CD8-positive, alpha-beta memory T cell (primary cell): ENCODE results near the gene RCAN1. TPM values are rescaled to one million over a fixed set of nuclear protein-coding genes. Genes with fewer than 3 reads are reported as not detected.
A peak's percentile ranks its signal among the peaks of the same experiment; 100 is the strongest.

Source experiments
- CTCF ChIA-PET: fragments of 350-600 bp; sonication (Branson Sonifier 250); formaldehyde crosslinking; loops from one replicate; lab custom pipeline; 2021; ENCODE audit warnings: antibody characterized with exemption; lab: Charles Lee
- POLR2A ChIA-PET: fragments of 350-600 bp; sonication (Branson Sonifier 250); formaldehyde crosslinking; loops from one replicate; lab custom pipeline; 2021; ENCODE audit warnings: antibody characterized with exemption; lab: Charles Lee
- DNase-seq, 5 donors: peaks; one replicate each; pipeline versions ENCODE4 v3.0.0 to v3.0.0-alpha.2; 2020 to 2022; ENCODE audit warnings: mixed read lengths in 1 of 5
- H3K27ac ChIP-seq: one replicate; pipeline ENCODE4 v1.7.0; 2013; ENCODE audit warnings: low read depth, mild to moderate bottlenecking, low read length, moderate library complexity
- H3K27me3 ChIP-seq: 2 replicates; pipeline ENCODE4 v1.7.0; 2013; ENCODE audit warnings: low read length, mild to moderate bottlenecking; ENCODE audit not compliant: insufficient read depth, poor library complexity, severe bottlenecking
- H3K36me3 ChIP-seq: 2 replicates; pipeline ENCODE4 v1.7.0; 2013; ENCODE audit warnings: mild to moderate bottlenecking, low read length, moderate library complexity; ENCODE audit not compliant: insufficient read depth
- H3K4me1 ChIP-seq: 2 replicates; pipeline ENCODE4 v1.7.0; 2013; ENCODE audit warnings: mild to moderate bottlenecking, low read length, moderate library complexity; ENCODE audit not compliant: insufficient read depth
- H3K4me3 ChIP-seq: 2 replicates; pipeline ENCODE4 v1.7.0; 2013; ENCODE audit warnings: mild to moderate bottlenecking, low read length
- H3K9me3 ChIP-seq: 2 replicates; pipeline ENCODE4 v1.7.0; 2013; ENCODE audit warnings: mild to moderate bottlenecking, low read length
- H3K27ac Mint-ChIP-seq, 8 donors: one replicate each; pipeline ENCODE4 v1.8.0; 2020 to 2021; ENCODE audit warnings: mixed read lengths in 8 of 8, mild to moderate bottlenecking in 6 of 8, inconsistent platforms in 3 of 8, moderate library complexity in 3 of 8
- H3K27me3 Mint-ChIP-seq, 2 donors: one replicate each; pipeline ENCODE4 v1.8.0; 2020 to 2021; ENCODE audit warnings: mixed read lengths in 2 of 2, mild to moderate bottlenecking in 1 of 2, moderate library complexity in 1 of 2
- H3K36me3 Mint-ChIP-seq, 3 donors: one replicate each; pipeline ENCODE4 v1.8.0; 2020 to 2021; ENCODE audit warnings: mixed read lengths in 3 of 3, inconsistent platforms in 1 of 3, mild to moderate bottlenecking in 1 of 3
- H3K4me1 Mint-ChIP-seq, 3 donors: one replicate each; pipeline ENCODE4 v1.8.0; 2020 to 2021; ENCODE audit warnings: mixed read lengths in 3 of 3, inconsistent platforms in 1 of 3, mild to moderate bottlenecking in 1 of 3
- H3K4me3 Mint-ChIP-seq, 7 donors: one replicate each; pipeline ENCODE4 v1.8.0; 2020 to 2021; ENCODE audit warnings: mixed read lengths in 7 of 7, mild to moderate bottlenecking in 6 of 7, moderate library complexity in 4 of 7, inconsistent platforms in 2 of 7
- H3K9me3 Mint-ChIP-seq, 5 donors: one replicate each; pipeline ENCODE4 v1.8.0; 2020 to 2022; ENCODE audit warnings: mixed read lengths in 5 of 5, mild to moderate bottlenecking in 3 of 5, moderate library complexity in 2 of 5, inconsistent platforms in 1 of 5
- polyA plus RNA-seq: library from polyadenylated mRNA; unstranded; fragments of 300-500 nt; fragmentation: Illumina TruSeq; gene quantifications from one replicate; pipeline ENCODE4 v1.2.3, GENCODE V29; 2021
- total RNA-seq, 2 experiments: library from RNA; stranded (reverse); gene quantifications; one replicate each; pipeline ENCODE4 v1.2.3, GENCODE V29; 2021

RCAN1 gene
- total and polyA plus RNA-seq, 3 experiments from 2014 or later: 16.0 to 19.6 (median 16.9) TPM

- Histone ChIP-seq H3K9me3 (no peaks in the 10 kb centered on the region), H3K36me3 (no peaks in the 10 kb centered on the region), H3K27ac (no peak overlapping the region), H3K4me3 (no peak overlapping the region), H3K4me1 (peaks cover 8% of the 10 kb centered on the region), H3K27me3 (peaks cover 6% of the 10 kb centered on the region)
- peaks cover 22 to 33% of the 10 kb centered on the region in 2 donors for H3K27me3 Mint-ChIP-seq
- no peak for DNase-seq
- no peak overlapping the region for H3K27ac Mint-ChIP-seq
- no peak overlapping the region for H3K4me3 Mint-ChIP-seq
- ChIA-PET POLR2A (no interaction called here), CTCF (no interaction called here)
- H3K9me3 Mint-ChIP-seq: no peaks in the 10 kb centered on the region
- peaks cover 2 to 7% (median 5%) of the 10 kb centered on the region in 3 donors for H3K4me1 Mint-ChIP-seq
- H3K36me3 Mint-ChIP-seq: no peaks in the 10 kb centered on the region
Observed at GRCh38 chr21:34619841-34620665, 5.1 kb upstream of the RCAN1 start.

DNA sequence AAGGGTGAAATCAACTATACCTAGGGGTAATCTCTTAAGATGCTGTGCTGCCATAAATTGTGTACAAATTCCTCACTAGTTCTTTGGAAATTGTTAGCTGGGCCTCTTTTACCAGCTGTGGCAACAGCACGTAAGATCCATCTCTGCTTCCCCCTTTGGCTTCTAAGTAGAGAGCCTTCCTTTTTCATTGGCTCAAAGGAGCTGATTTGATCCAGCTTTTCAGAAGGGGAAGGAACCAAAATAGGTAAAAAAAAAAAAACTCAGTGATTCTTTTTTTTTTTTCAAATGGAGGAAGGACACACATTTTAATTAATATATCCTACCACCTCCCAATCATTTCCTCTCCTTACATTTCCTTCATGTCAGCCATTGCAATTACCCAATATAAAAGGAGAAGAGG, 4.0 kb upstream of the RCAN1 start:
- ChIA-PET CTCF (interaction anchor here (1.0 to 1.1 kb wide), 2 partner anchors 9 to 16 kb away, joined by 3 read pairs; no protein-coding TSS in a partner anchor), POLR2A (no interaction called here)
- no peak for DNase-seq
- Histone ChIP-seq H3K9me3 (no peaks in the 10 kb centered on the region), H3K27me3 (peaks cover 6% of the 10 kb centered on the region), H3K4me1 (peaks cover 11% of the 10 kb centered on the region), H3K27ac (no peak overlapping the region), H3K4me3 (no peak overlapping the region), H3K36me3 (no peaks in the 10 kb centered on the region)
- Mint-ChIP-seq H3K27me3 (peaks cover 21 to 28% of the 10 kb centered on the region in 2 donors), H3K4me3 (no peak overlapping the region), H3K9me3 (no peaks in the 10 kb centered on the region), H3K27ac (no peak overlapping the region), H3K36me3 (peaks cover 0 to 3% (median 0%) of the 10 kb centered on the region in 3 donors), H3K4me1 (peaks cover 5 to 10% (median 8%) of the 10 kb centered on the region in 3 donors)

- Mint-ChIP-seq H3K36me3 (peaks cover 0 to 3% (median 0%) of the 10 kb centered on the region in 3 donors), H3K4me1 (peaks cover 13 to 21% (median 17%) of the 10 kb centered on the region in 3 donors), H3K27me3 (peaks cover 13 to 17% of the 10 kb centered on the region in 2 donors), H3K4me3 (peak overlapping the region in 1 of 7 donors; percentile 28), H3K9me3 (no peaks in the 10 kb centered on the region), H3K27ac (no peak overlapping the region)
- ChIA-PET CTCF (interaction anchor here (1.1 kb wide), 1 partner anchor 15 kb away, joined by 3 read pairs; no protein-coding TSS in a partner anchor), POLR2A (no interaction called here)
- no peaks in the 10 kb centered on the region for H3K9me3 ChIP-seq
- no peak for DNase-seq
- no peaks in the 10 kb centered on the region for H3K36me3 ChIP-seq
- H3K27me3 ChIP-seq: peaks cover 6% of the 10 kb centered on the region
- peaks cover 14% of the 10 kb centered on the region for H3K4me1 ChIP-seq
- no peak overlapping the region for H3K4me3 ChIP-seq
- no peak overlapping the region for H3K27ac ChIP-seq
Observed at GRCh38 chr21:34617753-34618339, 2.9 kb upstream of the RCAN1 start.

GRCh38 chr21:34615487-34615814, 538 bp upstream of the RCAN1 start:
- H3K4me1 ChIP-seq: peaks cover 14% of the 10 kb centered on the region
- ChIA-PET CTCF (interaction anchor here (1.0 to 2.1 kb wide), 3 partner anchors 16 to 268 kb away, joined by 3 to 10 read pairs (median 3); no protein-coding TSS in a partner anchor), POLR2A (no interaction called here)
- H3K36me3 ChIP-seq: no peaks in the 10 kb centered on the region
- peak overlapping the region; percentile 86 to 95 (median 92) for H3K4me3 Mint-ChIP-seq
- no peaks in the 10 kb centered on the region for H3K9me3 ChIP-seq
- peak overlapping the region; percentile 51 for H3K27ac ChIP-seq
- DNase-seq: no peak
- H3K27me3 Mint-ChIP-seq: no peaks in the 10 kb centered on the region
- no peaks in the 10 kb centered on the region for H3K9me3 Mint-ChIP-seq
- H3K4me1 Mint-ChIP-seq: peaks cover 14 to 36% (median 29%) of the 10 kb centered on the region in 3 donors
- peak overlapping the region; percentile 81 for H3K4me3 ChIP-seq
- H3K27ac Mint-ChIP-seq: peak overlapping the region; percentile 51 to 95 (median 92)
- peaks cover 0 to 3% (median 0%) of the 10 kb centered on the region in 3 donors for H3K36me3 Mint-ChIP-seq
- peaks cover 3% of the 10 kb centered on the region for H3K27me3 ChIP-seq

GRCh38 chr21:34613679-34614627, 960 bp downstream of the RCAN1 start:
- H3K27ac ChIP-seq: no peak overlapping the region
- no peaks in the 10 kb centered on the region for H3K36me3 ChIP-seq
- H3K27me3 ChIP-seq: no peaks in the 10 kb centered on the region
- no peaks in the 10 kb centered on the region for H3K9me3 ChIP-seq
- no peaks in the 10 kb centered on the region for H3K27me3 Mint-ChIP-seq
- peak overlapping the region in 6 of 8 donors; percentile 49 to 83 (median 66) for H3K27ac Mint-ChIP-seq
- CTCF ChIA-PET: interaction anchor here (0.8 kb wide), 1 partner anchor 247 kb away, joined by 3 read pairs; no protein-coding TSS in a partner anchor
- peak in 2 of 5 donors; percentile 15 to 48 for DNase-seq
- peaks cover 14 to 36% (median 29%) of the 10 kb centered on the region in 3 donors for H3K4me1 Mint-ChIP-seq
- peak overlapping the region; percentile 29 for H3K4me3 ChIP-seq
- peaks cover 14% of the 10 kb centered on the region for H3K4me1 ChIP-seq
- H3K4me3 Mint-ChIP-seq: peak overlapping the region; percentile 83 to 93 (median 86)
- H3K9me3 Mint-ChIP-seq: no peaks in the 10 kb centered on the region
- POLR2A ChIA-PET: no interaction called here
- H3K36me3 Mint-ChIP-seq: peaks cover 0 to 3% (median 0%) of the 10 kb centered on the region in 3 donors

DNA sequence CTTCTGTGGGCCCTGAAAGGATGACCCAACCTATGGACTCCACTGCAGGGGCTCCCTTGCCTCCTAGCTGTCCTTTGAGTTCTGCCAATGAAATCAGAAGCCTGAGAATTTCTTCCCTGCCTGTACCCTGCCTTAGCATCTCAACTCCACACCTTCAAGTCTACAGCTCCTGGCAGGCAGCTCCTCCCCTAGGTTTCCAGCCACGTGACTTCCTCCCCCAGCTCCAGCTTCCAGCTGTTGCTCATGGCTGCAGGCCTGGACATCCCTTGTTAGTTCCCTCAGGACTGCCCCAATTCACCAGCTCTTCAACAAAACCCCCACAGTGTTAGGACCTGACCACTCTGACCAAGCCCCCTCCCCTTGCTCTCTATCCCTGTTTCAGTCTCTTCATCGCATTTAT, 2.4 kb downstream of the RCAN1 start:
- H3K4me1 ChIP-seq: peaks cover 14% of the 10 kb centered on the region
- H3K36me3 ChIP-seq: no peaks in the 10 kb centered on the region
- ChIA-PET CTCF (interaction anchor here (1.0 kb wide), 1 partner anchor 12 kb away, joined by 3 read pairs; no protein-coding TSS in a partner anchor), POLR2A (no interaction called here)
- no peaks in the 10 kb centered on the region for H3K9me3 Mint-ChIP-seq
- H3K36me3 Mint-ChIP-seq: peaks cover 0 to 3% (median 0%) of the 10 kb centered on the region in 3 donors
- DNase-seq: no peak
- H3K27me3 Mint-ChIP-seq: no peaks in the 10 kb centered on the region
- no peak overlapping the region for H3K27ac Mint-ChIP-seq
- peak overlapping the region in 2 of 7 donors; percentile 11 to 43 for H3K4me3 Mint-ChIP-seq
- H3K27me3 ChIP-seq: no peaks in the 10 kb centered on the region
- H3K27ac ChIP-seq: no peak overlapping the region
- no peak overlapping the region for H3K4me3 ChIP-seq
- no peaks in the 10 kb centered on the region for H3K9me3 ChIP-seq
- H3K4me1 Mint-ChIP-seq: peaks cover 14 to 36% (median 29%) of the 10 kb centered on the region in 3 donors

GRCh38 chr21:34612056-34612455, 2.9 kb downstream of the RCAN1 start:
- Mint-ChIP-seq H3K27ac (peak overlapping the region in 2 of 8 donors; percentile 12 to 48), H3K36me3 (peaks cover 0 to 3% (median 0%) of the 10 kb centered on the region in 3 donors), H3K9me3 (no peaks in the 10 kb centered on the region), H3K4me1 (peaks cover 14 to 36% (median 29%) of the 10 kb centered on the region in 3 donors), H3K27me3 (no peaks in the 10 kb centered on the region), H3K4me3 (peak overlapping the region in 2 of 7 donors; percentile 7 to 43)
- Histone ChIP-seq H3K4me3 (no peak overlapping the region), H3K4me1 (peaks cover 14% of the 10 kb centered on the region), H3K36me3 (no peaks in the 10 kb centered on the region), H3K9me3 (no peaks in the 10 kb centered on the region), H3K27me3 (no peaks in the 10 kb centered on the region), H3K27ac (no peak overlapping the region)
- POLR2A ChIA-PET: no interaction called here
- no peak for DNase-seq
- CTCF ChIA-PET: interaction anchor here (1.0 kb wide), 1 partner anchor 11 kb away, joined by 3 read pairs; no protein-coding TSS in a partner anchor
